Caco-2 (cell line): ENCODE measurements around the gene UBASH3B. TPM values are rescaled to one million over a fixed set of nuclear protein-coding genes. Genes with fewer than 3 reads are reported as not detected.

Experiments used
- BruUV-seq: library from RNA; stranded (reverse); fragments of 400-500 nt; replicated peaks from 2 replicates; lab custom pipeline; 2021; lab: Mats Ljungman, UMichigan
- CTCF ChIA-PET: fragments of 300-600 bp; sonication (Branson Sonifier 250); formaldehyde crosslinking; loops from one replicate; lab custom pipeline; 2022; ENCODE audit warnings: antibody characterized with exemption; lab: Charles Lee
- POLR2A ChIA-PET: fragments of 300-600 bp; sonication (Branson Sonifier 250); formaldehyde crosslinking; loops from one replicate; lab custom pipeline; 2022; ENCODE audit warnings: antibody characterized with exemption; lab: Charles Lee
- DNase-seq, 2 experiments: peaks; one replicate each; pipeline versions ENCODE4 v3.0.0 to v3.0.0-alpha.2; 2020 to 2022
- H3K27me3 ChIP-seq: replicated peaks from 2 replicates; pipeline ENCODE4 v1.6.0; 2011; ENCODE audit warnings: low read length; ENCODE audit not compliant: control insufficient read depth, insufficient read depth
- H3K36me3 ChIP-seq: 2 replicates; pipeline ENCODE4 v1.5.1; 2011; ENCODE audit warnings: low read length; ENCODE audit not compliant: control insufficient read depth, insufficient read depth
- H3K4me1 ChIP-seq: fragments of 250-450 bp; sonication (Bioruptor Pico); 2 replicates; pipeline ENCODE4 v1.5.1; 2020; ENCODE audit warnings: mild to moderate bottlenecking
- H3K4me3 ChIP-seq: 2 replicates; pipeline ENCODE4 v1.5.1; 2011; ENCODE audit warnings: low read depth, mild to moderate bottlenecking, control low read depth, low read length
- H3K9me3 ChIP-seq: fragments of 250-450 bp; sonication (Bioruptor Pico); 2 replicates; pipeline ENCODE4 v1.5.1; 2020; ENCODE audit warnings: mild to moderate bottlenecking, moderate library complexity
- H3K27ac Mint-ChIP-seq: one replicate; pipeline ENCODE4 v1.8.0; 2022; ENCODE audit warnings: mixed read lengths; ENCODE audit not compliant: unreplicated experiment
- H3K27me3 Mint-ChIP-seq: one replicate; pipeline ENCODE4 v1.8.0; 2022; ENCODE audit warnings: mixed read lengths; ENCODE audit not compliant: insufficient read depth, unreplicated experiment
- H3K36me3 Mint-ChIP-seq: one replicate; pipeline ENCODE4 v1.8.0; 2022; ENCODE audit warnings: mild to moderate bottlenecking, mixed read lengths; ENCODE audit not compliant: insufficient read depth, unreplicated experiment
- H3K4me1 Mint-ChIP-seq: one replicate; pipeline ENCODE4 v1.8.0; 2022; ENCODE audit warnings: low read depth, mixed read lengths; ENCODE audit not compliant: unreplicated experiment
- H3K4me3 Mint-ChIP-seq: one replicate; pipeline ENCODE4 v1.8.0; 2022; ENCODE audit warnings: mild to moderate bottlenecking, moderate library complexity, mixed read lengths; ENCODE audit not compliant: unreplicated experiment
- H3K9me3 Mint-ChIP-seq: one replicate; pipeline ENCODE4 v1.8.0; 2022; ENCODE audit warnings: mixed read lengths; ENCODE audit not compliant: unreplicated experiment
- intact Hi-C: fragments of 100-400 bp; cut with micrococcal nuclease; formaldehyde crosslinking; loops from one replicate; pipeline ENCODE4 v1.10.0; 2022; ENCODE audit not compliant: unreplicated experiment
- total RNA-seq: library from RNA; stranded (reverse); gene quantifications from 2 replicates; pipeline ENCODE4 v1.2.3, GENCODE V29; 2022
- TF ChIP-seq, protein P1 (sequence below), 2 experiments: fragments of 200-600 bp in 1 of 2; IDR thresholded peaks; 1 replicate in 1 of 2; 2 replicates in 1 of 2; pipeline versions ENCODE4 v1.5.1 to v1.8.0; 2011 to 2022; ENCODE audit warnings: antibody characterized with exemption in 1 of 2, control low read depth in 1 of 2, inconsistent platforms in 1 of 2, low read depth in 1 of 2, low read length in 1 of 2, mild to moderate bottlenecking in 1 of 2, moderate library complexity in 1 of 2; ENCODE audit not compliant: insufficient read depth in 1 of 2, severe bottlenecking in 1 of 2, unreplicated experiment in 1 of 2

UBASH3B gene
- total RNA-seq, 1 experiment from 2014 or later, result 21.5 TPM

DNA sequence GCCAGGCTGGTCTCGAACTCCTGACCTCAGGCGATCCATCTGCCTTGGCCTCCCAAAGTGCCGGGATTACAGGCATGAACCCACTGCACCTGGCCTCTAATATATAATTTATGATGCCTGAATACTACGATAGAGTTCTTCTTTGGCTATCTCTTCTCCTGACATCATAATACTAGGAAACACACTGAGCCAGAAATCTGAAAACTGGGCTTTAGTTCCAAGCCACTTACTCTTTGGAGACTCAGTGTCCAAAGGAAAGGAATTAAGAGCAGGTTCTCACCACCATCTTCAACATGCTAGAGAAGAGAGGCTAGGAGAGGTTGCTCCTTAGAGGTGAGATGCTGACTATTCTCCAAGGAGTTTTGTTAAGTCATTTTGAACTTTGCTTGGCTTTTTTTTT, 52.4 kb downstream of the UBASH3B start:
- H3K4me1 ChIP-seq, result peaks cover 35% of the 10 kb centered on the region
- no peaks in the 10 kb centered on the region for H3K27me3 ChIP-seq
- peaks cover 35% of the 10 kb centered on the region for H3K4me1 Mint-ChIP-seq
- H3K4me3 ChIP-seq, result no peak overlapping the region
- peaks cover 5% of the 10 kb centered on the region for H3K36me3 Mint-ChIP-seq
- intact Hi-C loops, result loop anchor here (2.0 kb wide), 1 partner anchor 15 kb away; no protein-coding TSS in a partner anchor
- no peaks in the 10 kb centered on the region for H3K9me3 Mint-ChIP-seq
- DNase-seq, result no peak
- CTCF ChIA-PET, result no interaction called here
- TF ChIP-seq, protein P1, sequence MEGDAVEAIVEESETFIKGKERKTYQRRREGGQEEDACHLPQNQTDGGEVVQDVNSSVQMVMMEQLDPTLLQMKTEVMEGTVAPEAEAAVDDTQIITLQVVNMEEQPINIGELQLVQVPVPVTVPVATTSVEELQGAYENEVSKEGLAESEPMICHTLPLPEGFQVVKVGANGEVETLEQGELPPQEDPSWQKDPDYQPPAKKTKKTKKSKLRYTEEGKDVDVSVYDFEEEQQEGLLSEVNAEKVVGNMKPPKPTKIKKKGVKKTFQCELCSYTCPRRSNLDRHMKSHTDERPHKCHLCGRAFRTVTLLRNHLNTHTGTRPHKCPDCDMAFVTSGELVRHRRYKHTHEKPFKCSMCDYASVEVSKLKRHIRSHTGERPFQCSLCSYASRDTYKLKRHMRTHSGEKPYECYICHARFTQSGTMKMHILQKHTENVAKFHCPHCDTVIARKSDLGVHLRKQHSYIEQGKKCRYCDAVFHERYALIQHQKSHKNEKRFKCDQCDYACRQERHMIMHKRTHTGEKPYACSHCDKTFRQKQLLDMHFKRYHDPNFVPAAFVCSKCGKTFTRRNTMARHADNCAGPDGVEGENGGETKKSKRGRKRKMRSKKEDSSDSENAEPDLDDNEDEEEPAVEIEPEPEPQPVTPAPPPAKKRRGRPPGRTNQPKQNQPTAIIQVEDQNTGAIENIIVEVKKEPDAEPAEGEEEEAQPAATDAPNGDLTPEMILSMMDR (IDR thresholded peaks at IDR 0.05; ENCODE audit: insufficient read depth in 1 of 2, low read depth in 1 of 2, low read length in 1 of 2, severe bottlenecking in 1 of 2, unreplicated experiment in 1 of 2), result no peak
- H3K9me3 ChIP-seq, result no peaks in the 10 kb centered on the region
- H3K4me3 Mint-ChIP-seq, result no peak overlapping the region
- H3K27ac Mint-ChIP-seq, result no peak overlapping the region
- no TSS peak for BruUV-seq
- no peaks in the 10 kb centered on the region for H3K27me3 Mint-ChIP-seq
- H3K36me3 ChIP-seq, result no peaks in the 10 kb centered on the region
- POLR2A ChIA-PET, result no interaction called here

DNA sequence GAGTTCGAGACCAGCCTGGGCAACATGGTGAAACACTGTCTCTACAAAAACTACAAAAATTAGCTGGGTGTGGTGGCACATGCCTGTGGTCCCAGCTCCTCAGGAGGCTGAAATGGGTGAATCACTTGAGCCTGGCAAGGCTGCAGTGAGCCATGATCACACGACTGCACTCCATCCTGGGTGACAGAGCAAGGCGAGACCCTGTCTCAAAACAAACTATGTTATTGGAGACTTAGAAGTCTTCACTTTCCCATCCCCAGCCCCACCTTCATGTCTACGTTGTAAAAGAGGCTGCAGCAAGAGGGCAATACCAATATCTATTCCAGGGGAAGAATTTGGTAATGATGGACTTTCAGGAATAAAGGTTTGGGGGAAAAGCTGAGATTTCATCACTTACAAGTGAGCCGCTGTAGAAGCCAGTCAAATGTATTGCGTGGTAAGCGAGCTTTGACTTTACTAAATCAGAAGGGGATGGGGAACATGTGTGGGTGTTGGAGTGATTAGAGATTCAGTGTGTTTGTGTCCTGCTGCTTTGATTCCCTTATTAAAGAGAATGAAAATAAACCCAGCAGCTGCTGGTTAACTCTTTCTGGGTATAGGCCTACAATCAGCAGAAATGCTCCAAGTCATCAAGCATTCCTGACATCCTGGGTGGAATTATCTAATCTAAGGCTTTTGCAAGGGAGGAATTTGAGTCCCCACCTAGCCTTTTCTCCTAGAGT, 53.7 kb downstream of the UBASH3B start:
- TF ChIP-seq, protein P1 (IDR thresholded peaks at IDR 0.05; ENCODE audit: insufficient read depth in 1 of 2, low read depth in 1 of 2, low read length in 1 of 2, severe bottlenecking in 1 of 2, unreplicated experiment in 1 of 2), result no peak
- BruUV-seq, result no TSS peak

DNA sequence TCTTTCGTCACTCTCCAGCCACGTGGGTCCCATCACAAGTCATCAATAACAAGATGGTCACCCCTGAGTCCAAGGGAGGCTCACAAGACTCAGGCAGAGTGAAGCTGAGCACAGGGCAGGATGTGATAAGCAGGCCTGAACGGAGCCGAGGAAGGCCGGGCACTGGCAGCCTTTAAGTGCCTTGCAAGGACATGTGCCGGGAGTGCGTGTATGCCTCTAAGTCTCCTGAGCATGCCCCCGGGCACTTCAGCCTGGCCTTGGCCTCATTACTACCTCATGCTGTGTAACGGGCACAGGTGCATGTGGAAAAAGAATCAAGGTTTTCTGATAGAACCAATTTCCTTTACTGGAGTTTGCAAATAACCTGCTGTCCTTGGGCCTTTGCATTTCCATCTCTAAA, 55.8 kb downstream of the UBASH3B start:
- no peak overlapping the region for H3K4me3 ChIP-seq
- H3K27me3 ChIP-seq, result no peaks in the 10 kb centered on the region
- DNase-seq, result no peak
- Mint-ChIP-seq H3K4me3 (no peak overlapping the region), H3K9me3 (no peaks in the 10 kb centered on the region), H3K4me1 (peaks cover 31% of the 10 kb centered on the region), H3K27me3 (no peaks in the 10 kb centered on the region), H3K36me3 (peaks cover 5% of the 10 kb centered on the region), H3K27ac (no peak overlapping the region)
- no TSS peak for BruUV-seq
- H3K36me3 ChIP-seq, result no peaks in the 10 kb centered on the region
- peaks cover 26% of the 10 kb centered on the region for H3K4me1 ChIP-seq
- POLR2A ChIA-PET, result no interaction called here
- intact Hi-C loops, result no loop called here
- TF ChIP-seq, protein P1 (IDR thresholded peaks at IDR 0.05; ENCODE audit: insufficient read depth in 1 of 2, low read depth in 1 of 2, low read length in 1 of 2, severe bottlenecking in 1 of 2, unreplicated experiment in 1 of 2), result no peak
- no peaks in the 10 kb centered on the region for H3K9me3 ChIP-seq
- CTCF ChIA-PET, result no interaction called here

More for the DNA sequence above, 53.7 kb downstream of the UBASH3B start:
- DNase-seq, result no peak
- H3K36me3 Mint-ChIP-seq, result peaks cover 5% of the 10 kb centered on the region
- intact Hi-C loops, result no loop called here
- H3K4me3 ChIP-seq, result no peak overlapping the region
- H3K9me3 Mint-ChIP-seq, result no peaks in the 10 kb centered on the region
- peaks cover 35% of the 10 kb centered on the region for H3K4me1 ChIP-seq
- H3K27me3 Mint-ChIP-seq, result no peaks in the 10 kb centered on the region
- H3K9me3 ChIP-seq, result no peaks in the 10 kb centered on the region
- POLR2A ChIA-PET, result no interaction called here
- no peaks in the 10 kb centered on the region for H3K27me3 ChIP-seq
- CTCF ChIA-PET, result no interaction called here
- peak overlapping the region; percentile 24 for H3K27ac Mint-ChIP-seq
- peaks cover 35% of the 10 kb centered on the region for H3K4me1 Mint-ChIP-seq
- no peak overlapping the region for H3K4me3 Mint-ChIP-seq
- no peaks in the 10 kb centered on the region for H3K36me3 ChIP-seq
